ENCODE data around the gene MPPED2. TPM values are rescaled to one million over a fixed set of nuclear protein-coding genes. Genes with fewer than 3 reads are reported as not detected.

MPPED2 gene
- total RNA-seq, 1 experiment from 2014 or later, result 4.7 TPM

GRCh38 chr11:30477061-30477460, 109.1 kb downstream of the MPPED2 start:
- peaks cover 0 to 3% (median 2%) of the 10 kb centered on the region in 3 experiments; a peak in 3 of 7 replicates for H3K36me3 Mint-ChIP-seq (ENCODE audit: insufficient read depth in 1 of 3, low read depth in 3 of 3)
- Histone ChIP-seq H2BK5ac (ENCODE audit: insufficient read length, low read length) (no peak overlapping the region), H4K20me1 (ENCODE audit: control insufficient read depth, insufficient read depth, insufficient read length) (no peaks in the 10 kb centered on the region)

More at GRCh38 chr11:30477061-30477460, 109.1 kb downstream of the MPPED2 start:
- no peak for TF ChIP-seq CTCF (conservative IDR thresholded peaks at IDR 0.05)
- H2BK12ac ChIP-seq (ENCODE audit: insufficient read length, low read depth, low read length), result no peak overlapping the region
- H4K5ac ChIP-seq (ENCODE audit: insufficient read length, low read depth, low read length), result no peak overlapping the region
- no peak overlapping the region for H3K4me3 Mint-ChIP-seq
- H3K9ac ChIP-seq (ENCODE audit: extremely low read depth, insufficient read length, low read length), result no peak overlapping the region
- no peak overlapping the region for H2AFZ ChIP-seq (ENCODE audit: low read length)
- no peaks in the 10 kb centered on the region for H3K27me3 Mint-ChIP-seq (ENCODE audit: low read depth)
- no peaks in the 10 kb centered on the region for H3K79me2 ChIP-seq (ENCODE audit: insufficient read depth, low read length)
- H3K4ac ChIP-seq (ENCODE audit: low read depth, low read length), result no peak overlapping the region
- no peak overlapping the region for H3K4me2 ChIP-seq (ENCODE audit: insufficient read depth, insufficient read length, low read length)
- H3K79me1 ChIP-seq (ENCODE audit: insufficient read depth, low read depth, low read length, poor library complexity, severe bottlenecking), result no peaks in the 10 kb centered on the region
- no peaks in the 10 kb centered on the region for H3K9me3 Mint-ChIP-seq
- no peak overlapping the region for H2BK20ac ChIP-seq (ENCODE audit: low read depth, low read length, poor library complexity, severe bottlenecking)
- H3K4me1 ChIP-seq (ENCODE audit: insufficient read depth, low read length), result peaks cover 11% of the 10 kb centered on the region; the same call in 1 of the 2 replicates
- no peak overlapping the region for H4K8ac ChIP-seq (replicated peaks; ENCODE audit: insufficient read length, low read depth, low read length)
- H3K9me3 ChIP-seq (ENCODE audit: control insufficient read depth, low read depth, low read length), result no peaks in the 10 kb centered on the region
- H3K27ac ChIP-seq (ENCODE audit: insufficient read length, low read depth, low read length), result no peak overlapping the region
- no peak overlapping the region for H2BK15ac ChIP-seq (ENCODE audit: low read depth, low read length)
- no peak overlapping the region for H3K23ac ChIP-seq (ENCODE audit: insufficient read length, low read depth, low read length)
- H3K18ac ChIP-seq (ENCODE audit: insufficient read length, low read depth, low read length), result no peak overlapping the region
- no peak overlapping the region for H3T11ph ChIP-seq (ENCODE audit: low read length)
- no peak overlapping the region for H2BK120ac ChIP-seq (ENCODE audit: low read depth, low read length, poor library complexity, severe bottlenecking)
- H2AK5ac ChIP-seq (ENCODE audit: insufficient read length, low read length), result no peak overlapping the region
- no peak overlapping the region for H3K14ac ChIP-seq (ENCODE audit: insufficient read depth, low read length)
- no peak overlapping the region for H3K56ac ChIP-seq (ENCODE audit: insufficient read length, low read depth, low read length)
- no peak overlapping the region for H4K91ac ChIP-seq (ENCODE audit: insufficient read length, low read depth, low read length)
- no peak for DNase-seq
- H3K27ac Mint-ChIP-seq, result no peak overlapping the region
- no peaks in the 10 kb centered on the region for H3K23me2 ChIP-seq (ENCODE audit: insufficient read length, low read depth, low read length, poor library complexity, severe bottlenecking)
- H3K4me1 Mint-ChIP-seq, result peaks cover 43 to 52% of the 10 kb centered on the region in 2 experiments
- no peaks in the 10 kb centered on the region for H3K27me3 ChIP-seq (ENCODE audit: insufficient read depth, low read length)

All from H9 (cell line).